Esophagus squamous epithelium (tissue), 4 donors: Measurements from ENCODE around the gene CERS3.

Experiments
- POLR2A ChIP-seq, 4 donors: fragments of 450-650 bp; IDR thresholded peaks; one replicate each; pipeline ENCODE4 v1.6.1; 2017; ENCODE audit warnings: antibody characterized with exemption in 4 of 4, mild to moderate bottlenecking in 4 of 4, moderate library complexity in 3 of 4
- TF ChIP-seq, protein P1 (sequence below), 6 experiments: fragments of 450-650 bp in 4 of 6; fragments of 200-600 bp in 2 of 6; sonication (generic) in 2 of 6; IDR thresholded peaks; one replicate each; pipeline ENCODE4 v1.5.1; 2016 to 2019; ENCODE audit warnings: antibody characterized with exemption in 6 of 6, mild to moderate bottlenecking in 4 of 6, moderate library complexity in 4 of 6

- no peak for TF ChIP-seq POLR2A (IDR thresholded peaks at IDR 0.05)
- TF ChIP-seq, protein P1, sequence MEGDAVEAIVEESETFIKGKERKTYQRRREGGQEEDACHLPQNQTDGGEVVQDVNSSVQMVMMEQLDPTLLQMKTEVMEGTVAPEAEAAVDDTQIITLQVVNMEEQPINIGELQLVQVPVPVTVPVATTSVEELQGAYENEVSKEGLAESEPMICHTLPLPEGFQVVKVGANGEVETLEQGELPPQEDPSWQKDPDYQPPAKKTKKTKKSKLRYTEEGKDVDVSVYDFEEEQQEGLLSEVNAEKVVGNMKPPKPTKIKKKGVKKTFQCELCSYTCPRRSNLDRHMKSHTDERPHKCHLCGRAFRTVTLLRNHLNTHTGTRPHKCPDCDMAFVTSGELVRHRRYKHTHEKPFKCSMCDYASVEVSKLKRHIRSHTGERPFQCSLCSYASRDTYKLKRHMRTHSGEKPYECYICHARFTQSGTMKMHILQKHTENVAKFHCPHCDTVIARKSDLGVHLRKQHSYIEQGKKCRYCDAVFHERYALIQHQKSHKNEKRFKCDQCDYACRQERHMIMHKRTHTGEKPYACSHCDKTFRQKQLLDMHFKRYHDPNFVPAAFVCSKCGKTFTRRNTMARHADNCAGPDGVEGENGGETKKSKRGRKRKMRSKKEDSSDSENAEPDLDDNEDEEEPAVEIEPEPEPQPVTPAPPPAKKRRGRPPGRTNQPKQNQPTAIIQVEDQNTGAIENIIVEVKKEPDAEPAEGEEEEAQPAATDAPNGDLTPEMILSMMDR (IDR thresholded peaks at IDR 0.05) = no peak
Measured at GRCh38 chr15:100457201-100457600, 71.5 kb downstream of the CERS3 start.
